OCI-LY3 (cell line): ENCODE measurements around the gene INSC.

Experiments used
- H2AFZ ChIP-seq: fragments of 200-600, 300-600 bp; shearing (Covaris generic); 2 replicates; pipeline ENCODE4 v1.6.0; 2014; ENCODE audit warnings: antibody characterized with exemption, low read depth, low read length
- H3K27ac ChIP-seq: fragments of 200-600, 300-600 bp; sonication (generic); 2 replicates; pipeline ENCODE4 v1.5.1; 2014; ENCODE audit warnings: mild to moderate bottlenecking, low read length, moderate library complexity, mixed read lengths
- H3K27me3 ChIP-seq: fragments of 200-600, 300-600 bp; sonication (generic); 2 replicates; pipeline ENCODE4 v1.6.1; 2014; ENCODE audit warnings: low read depth, low read length, mixed read lengths
- H3K36me3 ChIP-seq: fragments of 200-600, 300-600 bp; sonication (generic); replicated peaks from 2 replicates; pipeline ENCODE3; 2014; ENCODE audit warnings: low read depth, low read length, mixed read lengths
- H3K4me1 ChIP-seq: fragments of 300-600, 200-600 bp; sonication (generic); 2 replicates; pipeline ENCODE4 v1.6.1; 2014; ENCODE audit warnings: low read length, mixed read lengths
- H3K4me2 ChIP-seq: fragments of 200-600, 300-600 bp; sonication (generic); 2 replicates; pipeline ENCODE4 v1.6.1; 2014; ENCODE audit warnings: low read length, mixed read lengths
- H3K4me3 ChIP-seq: fragments of 300-600, 200-600 bp; sonication (generic); 2 replicates; pipeline ENCODE4 v1.5.1; 2014; ENCODE audit warnings: antibody characterized with exemption, mild to moderate bottlenecking, low read length, moderate library complexity
- H3K79me2 ChIP-seq: fragments of 300-600, 200-600 bp; shearing (Covaris generic); 2 replicates; pipeline ENCODE4 v1.6.1; 2014; ENCODE audit warnings: mild to moderate bottlenecking, low read length, mixed read lengths
- H3K9ac ChIP-seq: fragments of 300-600, 200-600 bp; shearing (Covaris generic); 2 replicates; pipeline ENCODE4 v1.6.0; 2014; ENCODE audit warnings: mild to moderate bottlenecking, low read length, moderate library complexity
- H3K9me3 ChIP-seq: fragments of 200-600, 300-600 bp; shearing (Covaris generic); 2 replicates; pipeline ENCODE4 v1.6.1; 2014; ENCODE audit warnings: low read length, mixed read lengths; ENCODE audit not compliant: insufficient read depth
- H4K20me1 ChIP-seq: fragments of 200-600, 300-600 bp; sonication (generic); 2 replicates; pipeline ENCODE4 v1.6.1; 2016; ENCODE audit warnings: low read length, mixed read lengths; ENCODE audit not compliant: insufficient read depth
- CTCF ChIP-seq: fragments of 200-600, 300-600 bp; sonication (generic); IDR thresholded peaks from 2 replicates; pipeline ENCODE4 v1.5.1; 2014; ENCODE audit warnings: antibody characterized with exemption, low read length, low read depth
- EZH2phosphoT487 ChIP-seq: fragments of 200-600 bp; shearing (Covaris generic); IDR thresholded peaks from 2 replicates; pipeline ENCODE4 v1.6.1; 2018; ENCODE audit warnings: antibody characterized with exemption, mixed run types, low read depth

INSC gene

GRCh38 chr11:15224466-15224865 lies 109.7 kb downstream of the INSC start:
- H3K27me3 ChIP-seq = no peaks in the 10 kb centered on the region
- H3K4me2 ChIP-seq = no peak overlapping the region
- H3K79me2 ChIP-seq = no peaks in the 10 kb centered on the region
- no peak overlapping the region for H2AFZ ChIP-seq
- no peak overlapping the region for H3K4me3 ChIP-seq
- no peaks in the 10 kb centered on the region for H3K9me3 ChIP-seq
- H3K27ac ChIP-seq = no peak overlapping the region
- no peaks in the 10 kb centered on the region for H3K4me1 ChIP-seq
- H3K36me3 ChIP-seq = no peaks in the 10 kb centered on the region
- no peak for TF ChIP-seq CTCF
- no peak for TF ChIP-seq EZH2phosphoT487
- no peaks in the 10 kb centered on the region for H4K20me1 ChIP-seq
- no peak overlapping the region for H3K9ac ChIP-seq

- no peak overlapping the region for H3K4me2 ChIP-seq
- H4K20me1 ChIP-seq = no peaks in the 10 kb centered on the region
- no peaks in the 10 kb centered on the region for H3K4me1 ChIP-seq
Measured at GRCh38 chr11:15227011-15227410, 112.3 kb downstream of the INSC start.

GRCh38 chr11:15228331-15228849 lies 113.7 kb downstream of the INSC start:
- no peak for TF ChIP-seq CTCF
- TF ChIP-seq EZH2phosphoT487 = no peak
- no peak overlapping the region for H3K9ac ChIP-seq
- H3K4me2 ChIP-seq = no peak overlapping the region

More at GRCh38 chr11:15227011-15227410, 112.3 kb downstream of the INSC start:
- Histone ChIP-seq H3K9ac (no peak overlapping the region), H3K79me2 (no peaks in the 10 kb centered on the region), H3K9me3 (no peaks in the 10 kb centered on the region), H2AFZ (no peak overlapping the region), H3K27me3 (no peaks in the 10 kb centered on the region), H3K4me3 (no peak overlapping the region), H3K27ac (no peak overlapping the region), H3K36me3 (no peaks in the 10 kb centered on the region)
- TF ChIP-seq CTCF (no peak), EZH2phosphoT487 (no peak)

GRCh38 chr11:15229069-15229468 lies 114.3 kb downstream of the INSC start:
- Histone ChIP-seq H3K27ac (no peak overlapping the region), H4K20me1 (no peaks in the 10 kb centered on the region), H3K4me2 (no peak overlapping the region), H3K9ac (no peak overlapping the region), H3K4me1 (peaks cover 8% of the 10 kb centered on the region), H3K36me3 (no peaks in the 10 kb centered on the region), H3K4me3 (no peak overlapping the region), H3K27me3 (no peaks in the 10 kb centered on the region), H2AFZ (no peak overlapping the region), H3K79me2 (no peaks in the 10 kb centered on the region), H3K9me3 (no peaks in the 10 kb centered on the region)
- no peak for TF ChIP-seq EZH2phosphoT487
- TF ChIP-seq CTCF = no peak

More at GRCh38 chr11:15228331-15228849, 113.7 kb downstream of the INSC start:
- Histone ChIP-seq H3K79me2 (no peaks in the 10 kb centered on the region), H3K9me3 (no peaks in the 10 kb centered on the region), H3K4me3 (no peak overlapping the region), H3K27ac (no peak overlapping the region), H4K20me1 (no peaks in the 10 kb centered on the region), H3K27me3 (no peaks in the 10 kb centered on the region), H3K36me3 (no peaks in the 10 kb centered on the region), H3K4me1 (peaks cover 4% of the 10 kb centered on the region), H2AFZ (no peak overlapping the region)
